Ramos (cell line): ENCODE measurements around the gene FXYD6.

ENCODE experiments used
- in situ Hi-C: fragments of 300-500 bp; cut with MboI; formaldehyde crosslinking; loops from one replicate; pipeline ENCODE4 v1.14.3; 2022; ENCODE audit warnings: low sequenced_read_pairs; ENCODE audit not compliant: unreplicated experiment

FXYD6 gene

GRCh38 chr11:117910941-117911655 is 34.6 kb upstream of the FXYD6 start:
- in situ Hi-C loops = no loop called here

- in situ Hi-C loops = no loop called here
Measured at GRCh38 chr11:117910525-117910924, 34.1 kb upstream of the FXYD6 start.

- in situ Hi-C loops = no loop called here
Measured at GRCh38 chr11:117909611-117910382, 33.3 kb upstream of the FXYD6 start.

GRCh38 chr11:117908959-117909610 is 32.6 kb upstream of the FXYD6 start:
- in situ Hi-C loops = no loop called here

- in situ Hi-C loops = no loop called here
Measured at GRCh38 chr11:117908109-117908895, 31.8 kb upstream of the FXYD6 start.

GRCh38 chr11:117907276-117908108 is 31.0 kb upstream of the FXYD6 start:
- in situ Hi-C loops = no loop called here

GRCh38 chr11:117906710-117907109 is 30.3 kb upstream of the FXYD6 start:
- in situ Hi-C loops = no loop called here

GRCh38 chr11:117906126-117906525 is 29.7 kb upstream of the FXYD6 start:
- in situ Hi-C loops = no loop called here

- in situ Hi-C loops = no loop called here
Measured at GRCh38 chr11:117905524-117905923, 29.1 kb upstream of the FXYD6 start.

GRCh38 chr11:117903505-117904382 is 27.3 kb upstream of the FXYD6 start:
- in situ Hi-C loops = no loop called here

- in situ Hi-C loops = no loop called here
Measured at GRCh38 chr11:117902001-117902845, 25.8 kb upstream of the FXYD6 start.

- in situ Hi-C loops = no loop called here
Measured at GRCh38 chr11:117901601-117902000, 25.1 kb upstream of the FXYD6 start.

- in situ Hi-C loops = no loop called here
Measured at GRCh38 chr11:117900720-117901440, 24.4 kb upstream of the FXYD6 start.

- in situ Hi-C loops = no loop called here
Measured at GRCh38 chr11:117900121-117900648, 23.7 kb upstream of the FXYD6 start.

- in situ Hi-C loops = no loop called here
Measured at GRCh38 chr11:117898059-117898458, 21.6 kb upstream of the FXYD6 start.

GRCh38 chr11:117892651-117893050 is 16.2 kb upstream of the FXYD6 start:
- in situ Hi-C loops = no loop called here

- in situ Hi-C loops = no loop called here
Measured at GRCh38 chr11:117891362-117891761, 14.9 kb upstream of the FXYD6 start.
